GM12801 (cell line): Measurements from ENCODE around the gene ATXN1.

Experiments
- CTCF ChIP-seq: IDR thresholded peaks from one replicate; pipeline ENCODE4 v1.5.1; 2011; ENCODE audit warnings: control low read depth; ENCODE audit not compliant: insufficient read length; ENCODE audit errors: extremely low read depth

The ATXN1 gene

GRCh38 chr6:16473908-16474771 is 287.1 kb downstream of the ATXN1 start:
- no peak for TF ChIP-seq CTCF

GRCh38 chr6:16473184-16473907 is 287.9 kb downstream of the ATXN1 start:
- no peak for TF ChIP-seq CTCF

- TF ChIP-seq CTCF, result no peak
Observed at GRCh38 chr6:16472349-16473069, 288.8 kb downstream of the ATXN1 start.

- TF ChIP-seq CTCF, result no peak
Observed at GRCh38 chr6:16471910-16472297, 289.4 kb downstream of the ATXN1 start.

GRCh38 chr6:16471222-16471909 is 289.9 kb downstream of the ATXN1 start:
- TF ChIP-seq CTCF, result no peak

- TF ChIP-seq CTCF, result no peak
Observed at GRCh38 chr6:16470502-16471221, 290.6 kb downstream of the ATXN1 start.
